GM18505 (cell line): ENCODE measurements around the gene OR6N2.

ENCODE experiments used
- ATAC-seq: cut with Tn5 transposase; IDR thresholded peaks from one replicate; pipeline ENCODE4 v1.9.1; 2021; ENCODE audit not compliant: unreplicated experiment
- POLR2A ChIP-seq: IDR thresholded peaks from 4 replicates; pipeline ENCODE4 v1.6.1; 2011; ENCODE audit warnings: borderline replicate concordance; ENCODE audit not compliant: insufficient read depth, insufficient read length; ENCODE audit errors: extremely low read depth

OR6N2 gene

DNA sequence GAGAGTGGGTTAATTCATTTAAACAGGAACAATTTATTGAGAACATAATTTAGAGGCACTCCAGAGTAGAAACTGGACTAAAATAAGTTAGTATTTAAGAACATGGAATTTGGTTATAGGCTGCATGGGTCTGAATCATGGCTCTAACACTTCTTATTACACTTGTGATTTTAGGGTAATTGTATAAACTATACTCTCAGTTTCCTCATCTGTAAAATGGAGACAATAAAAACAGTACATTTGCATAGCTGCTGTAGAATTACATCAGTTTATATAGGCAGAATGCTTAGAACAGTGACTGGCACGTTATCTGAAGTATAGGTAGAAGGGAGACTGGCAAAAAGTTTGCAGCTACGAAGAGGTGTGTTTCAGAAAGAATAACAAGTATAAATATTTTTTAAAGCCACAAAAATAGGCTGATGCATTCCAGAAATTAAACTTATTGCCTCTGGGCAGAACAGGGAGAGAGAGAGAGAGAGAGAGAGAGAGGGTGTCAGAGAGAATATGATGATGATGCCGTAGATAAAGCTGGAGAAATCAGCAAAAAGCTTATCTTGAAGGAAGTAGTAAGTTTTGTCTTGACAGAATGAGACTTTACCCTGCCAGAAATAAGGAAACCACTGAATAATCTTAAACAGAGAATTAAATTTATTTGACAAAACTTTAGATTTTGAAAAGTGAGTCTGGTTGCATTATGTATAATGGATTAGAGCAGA is 52.3 kb downstream of the OR6N2 start:
- no peak for TF ChIP-seq POLR2A
- no peak for ATAC-seq

DNA sequence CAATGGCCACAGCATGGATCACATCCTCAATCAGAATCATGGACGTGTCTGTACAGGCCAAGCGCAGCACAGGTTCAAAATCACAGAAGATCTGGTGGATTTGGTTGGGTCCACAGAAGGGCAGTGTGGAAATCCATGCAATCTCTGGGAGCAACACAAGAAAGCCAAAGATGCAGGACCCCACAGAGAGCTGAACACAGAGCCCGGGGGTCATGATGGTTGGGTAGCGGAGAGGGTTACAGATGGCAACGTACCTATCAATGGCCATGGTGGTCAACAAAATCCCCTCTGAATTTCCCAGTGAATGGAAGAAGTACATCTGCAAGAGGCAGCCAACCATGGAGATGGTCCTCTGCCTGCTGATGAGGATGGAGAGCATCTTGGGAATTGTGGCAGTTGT is 56.6 kb downstream of the OR6N2 start:
- no peak for TF ChIP-seq POLR2A
- no peak for ATAC-seq
